Activated T-cell treated with anti-CD3 and anti-CD28 coated beads for 4 hours (primary cell): ENCODE measurements around the gene CPB2.

Source experiments
- DNase-seq: peaks from one replicate; pipeline ENCODE4 v3.0.0-alpha.2; 2020

Gene CPB2

GRCh38 chr13:46045424-46045823 lies 59.4 kb downstream of the CPB2 start:
- no peak for DNase-seq

GRCh38 chr13:46043647-46044046 lies 61.2 kb downstream of the CPB2 start:
- DNase-seq: no peak

- DNase-seq: no peak
These were observed 63.4 kb downstream of the CPB2 start for GRCh38 chr13:46041419-46041839.

- DNase-seq: no peak
These were observed 64.1 kb downstream of the CPB2 start for GRCh38 chr13:46040763-46041162.

DNA sequence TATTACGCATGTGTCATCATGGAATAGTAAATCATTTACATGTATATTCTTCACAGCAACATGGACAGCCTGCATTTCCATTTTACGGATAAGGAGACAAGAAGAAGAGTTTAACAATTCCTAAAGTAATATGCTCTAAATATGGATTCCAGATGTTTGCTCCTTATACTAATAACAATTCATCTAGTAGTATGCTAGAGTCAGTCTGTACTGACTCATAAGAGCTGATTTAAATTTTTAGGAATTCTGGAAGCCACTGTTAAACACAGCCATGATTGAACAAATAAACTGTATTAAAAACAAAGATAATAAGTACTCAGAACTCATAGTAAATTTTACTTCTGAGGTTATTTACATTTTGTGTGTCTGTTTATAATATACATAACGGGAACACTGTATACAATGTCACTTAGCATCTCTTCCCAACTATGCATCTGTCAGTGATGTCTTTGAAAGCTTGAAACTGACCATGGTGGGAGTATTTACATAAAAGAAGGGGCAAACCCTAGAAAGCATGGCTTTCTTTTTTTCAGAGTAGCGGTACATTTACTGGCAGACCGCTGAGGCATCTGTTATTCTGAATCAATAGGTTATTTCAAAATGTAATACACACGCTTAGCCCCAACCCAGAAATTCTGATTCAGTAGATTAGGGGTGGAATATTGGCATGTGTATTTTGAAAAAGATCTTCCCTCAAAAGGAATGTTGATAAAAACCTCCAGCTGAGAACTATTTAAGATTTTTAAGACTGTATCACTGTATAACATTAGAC lies 65.2 kb downstream of the CPB2 start:
- DNase-seq: no peak

DNA sequence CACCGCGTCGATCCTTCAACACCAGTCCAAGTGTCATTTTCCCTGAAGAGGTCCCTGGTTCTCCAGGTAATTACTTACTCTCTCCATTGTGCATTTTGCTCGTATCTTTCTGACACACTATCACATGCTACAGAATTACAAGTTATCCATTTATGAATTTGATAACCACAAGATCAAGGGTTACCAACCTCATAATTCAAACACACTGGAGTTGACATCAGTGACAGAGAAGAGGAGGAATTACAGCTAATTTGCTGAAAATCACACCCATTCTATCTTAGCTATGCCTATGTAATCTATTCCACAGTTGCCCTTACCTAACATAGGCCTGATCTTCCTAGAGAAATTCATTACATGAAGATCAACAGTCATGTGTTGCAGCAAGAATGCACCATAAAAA lies 66.5 kb downstream of the CPB2 start:
- DNase-seq: no peak

DNA sequence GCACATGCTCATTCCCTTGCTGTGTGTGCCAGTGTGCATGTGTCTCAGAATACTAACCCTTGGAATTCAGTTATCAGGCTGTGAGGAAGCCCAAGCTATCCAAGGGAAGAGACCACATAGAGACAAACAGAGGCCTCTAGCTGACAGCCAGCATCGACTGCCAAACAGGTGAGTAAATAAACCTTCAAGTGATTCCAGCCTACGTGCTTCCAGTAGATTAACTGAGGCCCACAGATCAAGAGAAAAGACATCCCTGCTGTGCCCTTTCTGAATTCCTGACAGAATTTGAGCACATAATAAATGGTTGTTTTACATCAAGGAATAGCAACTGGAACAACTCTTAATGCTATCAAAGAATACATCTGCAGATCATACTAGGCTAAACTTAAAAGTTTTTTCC lies 69.8 kb downstream of the CPB2 start:
- DNase-seq: no peak

GRCh38 chr13:46032341-46032740 lies 72.5 kb downstream of the CPB2 start:
- DNase-seq: no peak

DNA sequence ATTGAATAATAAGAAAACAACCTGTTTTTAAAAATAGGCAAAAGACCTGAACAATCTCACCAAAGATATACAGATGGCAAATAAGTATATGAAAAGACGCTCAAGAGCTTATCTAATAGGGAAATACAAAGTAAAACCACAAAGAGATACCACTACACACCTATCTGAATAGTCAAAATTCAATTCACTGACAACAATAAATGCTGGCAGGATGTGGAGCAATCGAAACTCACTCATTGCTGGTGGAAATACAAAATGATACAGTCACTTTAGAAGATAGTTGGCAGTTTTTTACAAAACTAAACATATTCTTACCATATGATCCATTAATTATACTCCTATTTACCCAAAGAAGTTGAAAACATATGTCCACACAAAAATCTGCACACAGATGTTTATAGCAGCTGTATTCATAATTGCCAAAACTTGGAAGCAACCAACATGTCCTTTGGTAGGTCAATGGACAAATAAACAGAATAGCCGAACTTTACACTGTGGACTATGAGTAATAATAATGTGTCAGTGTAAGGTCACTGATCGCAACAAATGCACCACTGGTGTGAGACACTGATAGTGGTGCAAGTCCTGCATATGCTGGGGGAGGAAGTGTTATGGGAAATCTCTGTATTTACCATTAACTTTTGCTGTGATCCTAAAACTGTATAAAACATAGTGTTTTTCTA lies 73.1 kb downstream of the CPB2 start:
- DNase-seq: no peak

GRCh38 chr13:46025157-46025556 lies 79.7 kb downstream of the CPB2 start:
- no peak for DNase-seq

GRCh38 chr13:46022481-46022880 lies 82.4 kb downstream of the CPB2 start:
- no peak for DNase-seq

DNA sequence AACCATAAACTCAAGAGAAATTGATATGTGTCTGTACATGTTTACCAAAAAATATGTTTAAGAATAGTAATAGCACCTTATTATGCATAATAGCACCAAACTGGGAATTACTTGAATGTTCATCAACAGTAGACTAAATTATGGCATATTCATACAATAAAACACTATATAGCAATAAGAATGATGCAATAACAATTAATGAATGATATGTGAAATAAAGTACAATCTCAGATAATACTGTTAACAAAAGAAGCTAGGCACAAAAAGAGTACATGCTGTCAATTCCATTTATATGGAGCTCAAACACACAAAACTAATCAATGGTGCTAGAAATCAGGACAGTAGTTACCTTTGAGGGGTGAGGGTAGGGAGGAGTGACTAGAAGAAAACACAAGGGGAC lies 88.6 kb downstream of the CPB2 start:
- no peak for DNase-seq

DNA sequence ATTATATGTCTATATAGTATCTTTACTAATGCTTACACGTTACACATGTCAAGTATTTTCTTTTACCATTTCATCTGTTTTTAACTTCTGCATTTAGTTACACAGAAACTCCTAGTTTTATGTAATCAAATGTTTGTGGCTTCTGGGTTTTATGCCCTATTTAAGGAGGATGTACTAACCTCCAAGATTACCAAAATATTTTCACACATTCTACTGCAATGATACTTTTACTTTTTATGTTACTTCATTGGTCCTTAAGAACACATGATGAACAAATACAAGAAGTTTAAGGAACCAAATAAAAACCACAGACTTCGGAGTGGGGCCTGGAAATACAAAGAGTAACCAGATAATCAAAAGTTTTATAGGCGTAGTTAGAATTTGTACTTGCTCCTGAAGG lies 89.5 kb downstream of the CPB2 start:
- DNase-seq: no peak

DNA sequence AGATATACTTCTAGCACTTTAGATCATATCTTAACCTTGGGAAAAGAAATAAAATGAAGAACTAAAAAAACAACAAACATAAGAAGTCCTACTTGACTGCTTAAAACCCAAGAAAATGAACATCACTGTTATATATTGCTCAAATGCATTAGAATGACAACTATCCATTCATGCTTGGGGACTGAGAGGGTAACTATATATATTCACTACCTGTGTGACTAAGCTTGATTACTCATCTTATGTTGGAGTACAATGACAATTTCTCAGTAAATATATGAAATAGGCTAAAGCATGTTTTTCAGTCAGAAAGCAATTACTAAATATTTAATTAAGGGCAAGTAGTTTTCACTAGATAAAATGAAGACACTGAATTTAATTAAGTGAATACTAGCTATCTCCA lies 92.4 kb downstream of the CPB2 start:
- no peak for DNase-seq

DNA sequence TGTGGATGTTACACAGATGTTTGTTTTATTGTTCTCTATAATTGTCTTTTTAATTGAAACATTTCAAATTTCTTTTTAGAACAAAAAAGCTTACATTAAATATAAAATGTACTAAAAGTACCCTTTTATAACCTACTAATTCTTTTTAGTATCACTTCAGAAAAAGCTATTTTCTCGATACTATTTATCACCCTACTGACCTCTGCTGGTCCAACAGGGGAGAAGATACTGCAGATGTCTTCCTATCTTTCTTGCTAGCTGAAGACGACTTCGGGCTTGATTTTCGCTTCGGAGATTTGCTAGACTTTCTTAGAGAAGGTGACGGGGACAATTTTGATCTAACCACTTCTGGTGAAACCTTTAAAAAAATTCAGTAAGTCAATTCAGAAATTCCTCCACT lies 94.7 kb downstream of the CPB2 start:
- no peak for DNase-seq

DNA sequence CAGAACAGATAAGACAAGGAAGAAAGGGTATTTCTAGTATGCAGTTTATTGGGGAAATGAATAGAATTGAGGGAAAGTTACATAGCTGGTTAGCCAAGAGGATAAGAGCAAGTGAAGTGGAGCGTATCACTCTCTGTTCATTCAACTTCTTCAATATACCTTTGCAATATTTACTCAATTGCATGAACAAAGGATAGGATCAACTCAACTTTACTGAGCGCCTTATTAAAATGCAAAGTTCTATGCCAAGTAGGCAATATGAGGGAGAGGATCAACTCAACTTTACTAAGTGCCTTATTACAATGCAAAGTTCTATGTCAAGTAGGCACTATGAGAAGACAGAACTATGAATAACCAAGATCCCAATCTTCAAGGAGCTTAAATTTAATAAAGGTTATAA lies 96.2 kb downstream of the CPB2 start:
- no peak for DNase-seq

GRCh38 chr13:46006688-46007452 lies 98.0 kb downstream of the CPB2 start:
- no peak for DNase-seq

GRCh38 chr13:46004491-46004890 lies 100.3 kb downstream of the CPB2 start:
- DNase-seq: no peak
